ENCODE measurements around the gene SYK.

Gene SYK

DNA sequence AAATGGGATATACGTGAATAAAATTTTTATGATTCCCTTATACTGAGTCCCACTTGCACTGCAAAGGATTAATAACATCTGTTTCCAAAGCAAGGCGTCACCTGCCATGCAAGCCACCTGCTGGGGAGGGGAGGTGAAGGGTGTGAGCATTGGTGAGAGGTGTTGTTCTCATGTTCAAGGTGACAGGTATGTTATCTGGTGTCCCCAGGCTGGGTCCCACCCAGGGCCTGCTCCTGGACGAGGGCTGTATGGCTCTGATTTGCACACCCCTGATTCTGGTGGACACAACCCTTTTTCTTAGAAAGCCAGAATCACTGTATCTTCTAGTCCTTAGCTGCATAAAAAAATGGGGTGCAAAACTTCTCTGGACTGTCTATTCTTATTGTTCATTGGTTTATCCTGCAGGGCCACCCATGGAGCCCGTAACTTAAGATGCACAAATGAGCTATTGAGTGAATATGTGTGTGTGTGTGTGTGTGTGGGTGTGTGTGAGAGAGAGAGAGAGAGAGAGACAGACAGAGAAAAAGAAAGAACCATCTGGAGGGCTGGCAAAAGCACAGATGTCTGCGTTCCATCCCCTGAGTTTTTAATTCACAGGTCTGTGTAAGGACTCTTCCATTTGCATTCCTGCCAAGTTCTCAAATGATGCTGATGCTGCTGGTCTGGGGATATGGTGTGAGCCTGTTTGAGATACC is 53.7 kb downstream of the SYK start:
- Histone ChIP-seq H3K9ac (ENCODE audit: low read depth, low read length) (no peak overlapping the region), H3K4me1 (ENCODE audit: insufficient read depth, low read length) (no peaks in the 10 kb centered on the region), H3K4me3 (ENCODE audit: low read depth in 1 of 2, low read length in 2 of 2) (no peak overlapping the region), H2AFZ (ENCODE audit: low read depth, low read length) (no peak overlapping the region), H3K9me3 (ENCODE audit: insufficient read depth, low read length, severe bottlenecking) (no peaks in the 10 kb centered on the region), H3K27me3 (ENCODE audit: insufficient read depth, low read length, poor library complexity) (no peaks in the 10 kb centered on the region), H3K27ac (ENCODE audit: low read length) (no peak overlapping the region), H4K20me1 (ENCODE audit: insufficient read depth, low read length) (no peaks in the 10 kb centered on the region), H3K36me3 (ENCODE audit: insufficient read depth, low read length) (no peaks in the 10 kb centered on the region), H3K79me2 (ENCODE audit: insufficient read depth, low read length) (no peaks in the 10 kb centered on the region), H3K4me2 (ENCODE audit: insufficient read depth, low read length) (no peak overlapping the region)
- DNase-seq (no peak), ATAC-seq (ENCODE audit: insufficient read depth, low read depth) (no peak)
- no peak for TF ChIP-seq EZH2 (IDR thresholded peaks at IDR 0.05; ENCODE audit: borderline replicate concordance, low read depth, low read length, severe bottlenecking)
- TF ChIP-seq, protein P1, sequence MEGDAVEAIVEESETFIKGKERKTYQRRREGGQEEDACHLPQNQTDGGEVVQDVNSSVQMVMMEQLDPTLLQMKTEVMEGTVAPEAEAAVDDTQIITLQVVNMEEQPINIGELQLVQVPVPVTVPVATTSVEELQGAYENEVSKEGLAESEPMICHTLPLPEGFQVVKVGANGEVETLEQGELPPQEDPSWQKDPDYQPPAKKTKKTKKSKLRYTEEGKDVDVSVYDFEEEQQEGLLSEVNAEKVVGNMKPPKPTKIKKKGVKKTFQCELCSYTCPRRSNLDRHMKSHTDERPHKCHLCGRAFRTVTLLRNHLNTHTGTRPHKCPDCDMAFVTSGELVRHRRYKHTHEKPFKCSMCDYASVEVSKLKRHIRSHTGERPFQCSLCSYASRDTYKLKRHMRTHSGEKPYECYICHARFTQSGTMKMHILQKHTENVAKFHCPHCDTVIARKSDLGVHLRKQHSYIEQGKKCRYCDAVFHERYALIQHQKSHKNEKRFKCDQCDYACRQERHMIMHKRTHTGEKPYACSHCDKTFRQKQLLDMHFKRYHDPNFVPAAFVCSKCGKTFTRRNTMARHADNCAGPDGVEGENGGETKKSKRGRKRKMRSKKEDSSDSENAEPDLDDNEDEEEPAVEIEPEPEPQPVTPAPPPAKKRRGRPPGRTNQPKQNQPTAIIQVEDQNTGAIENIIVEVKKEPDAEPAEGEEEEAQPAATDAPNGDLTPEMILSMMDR (IDR thresholded peaks at IDR 0.05; ENCODE audit: borderline replicate concordance, extremely low read depth, low read length, poor library complexity, severe bottlenecking) = no peak

DNA sequence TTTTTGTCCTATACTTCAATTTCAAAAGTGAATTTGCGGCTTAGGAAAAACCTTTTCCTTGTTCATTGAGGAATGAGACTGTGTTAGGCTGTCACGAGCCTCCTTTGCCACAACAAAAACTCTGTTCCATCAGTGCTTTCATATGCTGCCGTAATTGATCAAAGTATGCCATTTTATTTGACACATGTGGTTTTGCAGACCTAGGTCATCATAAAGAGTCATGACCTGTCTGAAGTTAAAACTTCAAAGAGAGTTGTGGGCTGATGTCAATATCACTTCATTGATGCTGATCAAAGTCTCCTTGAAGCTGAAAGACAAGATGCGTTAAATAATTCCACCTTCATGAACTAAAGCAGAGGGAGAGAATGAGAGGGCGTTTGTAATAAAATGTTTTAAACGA is 55.5 kb downstream of the SYK start:
- no peak overlapping the region for H3K4me2 ChIP-seq (ENCODE audit: insufficient read depth, low read length)

DNA sequence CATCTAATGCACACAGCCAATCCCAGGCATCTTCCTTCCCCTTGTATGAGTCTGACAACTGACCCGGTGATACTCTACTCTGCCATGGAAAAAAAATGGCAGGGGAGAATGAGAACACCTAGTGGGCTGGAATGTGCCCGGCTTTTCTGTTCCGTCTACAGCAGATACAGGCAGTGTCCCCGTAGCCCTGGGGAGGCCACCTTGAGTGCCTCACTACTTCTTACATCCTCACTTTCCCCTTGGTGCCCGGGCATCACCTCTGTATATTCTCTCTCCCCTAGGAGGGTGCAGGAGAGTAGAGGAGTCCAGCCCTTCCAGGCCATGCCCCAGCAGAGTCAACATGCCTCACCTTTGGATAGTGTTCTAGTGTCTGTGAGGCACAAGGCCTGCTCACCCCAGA is 56.2 kb downstream of the SYK start:
- no peak overlapping the region for H3K4me2 ChIP-seq (ENCODE audit: insufficient read depth, low read length)

More for the DNA sequence above, 55.5 kb downstream of the SYK start:
- Histone ChIP-seq H3K9ac (ENCODE audit: low read depth, low read length) (no peak overlapping the region), H2AFZ (ENCODE audit: low read depth, low read length) (no peak overlapping the region), H3K9me3 (ENCODE audit: insufficient read depth, low read length, severe bottlenecking) (no peaks in the 10 kb centered on the region), H3K27me3 (ENCODE audit: insufficient read depth, low read length, poor library complexity) (no peaks in the 10 kb centered on the region), H3K27ac (ENCODE audit: low read length) (no peak overlapping the region), H3K4me3 (ENCODE audit: low read depth in 1 of 2, low read length in 2 of 2) (no peak overlapping the region), H3K36me3 (ENCODE audit: insufficient read depth, low read length) (no peaks in the 10 kb centered on the region), H4K20me1 (ENCODE audit: insufficient read depth, low read length) (no peaks in the 10 kb centered on the region), H3K4me1 (ENCODE audit: insufficient read depth, low read length) (no peaks in the 10 kb centered on the region), H3K79me2 (ENCODE audit: insufficient read depth, low read length) (no peaks in the 10 kb centered on the region)
- DNase-seq (no peak), ATAC-seq (ENCODE audit: insufficient read depth, low read depth) (no peak)
- TF ChIP-seq EZH2 (IDR thresholded peaks at IDR 0.05; ENCODE audit: borderline replicate concordance, low read depth, low read length, severe bottlenecking) = no peak
- TF ChIP-seq, protein P1 (IDR thresholded peaks at IDR 0.05; ENCODE audit: borderline replicate concordance, extremely low read depth, low read length, poor library complexity, severe bottlenecking) = no peak

More for the DNA sequence above, 56.2 kb downstream of the SYK start:
- Histone ChIP-seq H3K4me1 (ENCODE audit: insufficient read depth, low read length) (no peaks in the 10 kb centered on the region), H3K36me3 (ENCODE audit: insufficient read depth, low read length) (no peaks in the 10 kb centered on the region), H3K79me2 (ENCODE audit: insufficient read depth, low read length) (no peaks in the 10 kb centered on the region), H3K4me3 (ENCODE audit: low read depth in 1 of 2, low read length in 2 of 2) (no peak overlapping the region), H3K9me3 (ENCODE audit: insufficient read depth, low read length, severe bottlenecking) (no peaks in the 10 kb centered on the region), H3K27me3 (ENCODE audit: insufficient read depth, low read length, poor library complexity) (no peaks in the 10 kb centered on the region), H3K9ac (ENCODE audit: low read depth, low read length) (no peak overlapping the region), H2AFZ (ENCODE audit: low read depth, low read length) (no peak overlapping the region), H4K20me1 (ENCODE audit: insufficient read depth, low read length) (no peaks in the 10 kb centered on the region), H3K27ac (ENCODE audit: low read length) (no peak overlapping the region)
- DNase-seq (no peak), ATAC-seq (ENCODE audit: insufficient read depth, low read depth) (no peak)
- TF ChIP-seq, protein P1 (IDR thresholded peaks at IDR 0.05; ENCODE audit: borderline replicate concordance, extremely low read depth, low read length, poor library complexity, severe bottlenecking) = no peak
- no peak for TF ChIP-seq EZH2 (IDR thresholded peaks at IDR 0.05; ENCODE audit: borderline replicate concordance, low read depth, low read length, severe bottlenecking)

Data from DND-41 (cell line).